ENCODE measurements around the gene GLRA2. TPM values are rescaled to one million over a fixed set of nuclear protein-coding genes. Genes with fewer than 3 reads are reported as not detected.

GLRA2 gene
- total and polyA plus RNA-seq, 2 of the 13 experiments (the other 11 are each of a cell fraction or from before 2014, with no cell fraction given), result not detected

DNA sequence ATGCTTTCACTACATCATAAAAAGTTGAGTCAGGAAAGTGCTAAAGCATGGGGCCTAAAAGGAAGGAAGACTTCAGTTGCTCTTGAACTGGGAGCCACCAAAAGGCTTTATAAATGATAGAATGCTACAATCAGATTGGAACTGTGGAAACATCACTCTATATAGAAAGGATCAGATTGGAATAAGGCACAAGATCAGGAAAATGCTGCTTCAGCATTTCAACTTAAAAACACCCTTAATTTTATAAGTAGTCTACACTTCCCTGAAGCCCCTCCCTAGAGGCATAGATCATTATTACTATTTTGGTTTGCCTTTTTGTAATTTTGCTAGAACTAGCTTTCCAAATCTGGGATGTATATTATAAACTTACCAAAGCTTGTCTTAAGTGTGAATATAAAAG, 172.8 kb downstream of the GLRA2 start:
- Histone ChIP-seq H3K79me2 (ENCODE audit: insufficient read depth, low read length) (no peaks in the 10 kb centered on the region), H3K27me3 (ENCODE audit: control insufficient read depth in 1 of 2, insufficient read depth in 2 of 2, low read length in 2 of 2) (no peaks in the 10 kb centered on the region), H3K36me3 (replicated peaks in 1 of 2; ENCODE audit: control insufficient read depth in 1 of 2, insufficient read depth in 2 of 2, low read length in 2 of 2) (no peaks in the 10 kb centered on the region), H4K20me1 (ENCODE audit: insufficient read depth, low read length) (no peaks in the 10 kb centered on the region), H3K9me3 (ENCODE audit: low read length) (no peaks in the 10 kb centered on the region), H3K4me1 (ENCODE audit: insufficient read depth, low read length) (no peaks in the 10 kb centered on the region), H3K27ac (ENCODE audit: extremely low read length, insufficient read depth, low read length) (no peak overlapping the region), H2AFZ (ENCODE audit: low read length) (no peak overlapping the region), H3K4me3 (replicated peaks in 1 of 3; ENCODE audit: insufficient read depth in 1 of 3, low read depth in 2 of 3, low read length in 3 of 3) (no peak overlapping the region), H3K4me2 (ENCODE audit: low read depth, low read length) (no peak overlapping the region), H3K9ac (ENCODE audit: insufficient read depth, low read depth, low read length) (no peak overlapping the region)
- in situ Hi-C loops (cut with HindIII; ENCODE audit: extremely low pct_ligation_motif_present, low pct_unique_long_range_greater_than_20kb) (no loop called here), intact Hi-C loops (cut with micrococcal nuclease; ENCODE audit: unreplicated experiment) (no loop called here)
- no peak for TF ChIP-seq BORCS8-MEF2B (CRISPR knock-in tag; IDR thresholded peaks at IDR 0.05)
- TF ChIP-seq ZNF256 (CRISPR knock-in tag; conservative IDR thresholded peaks at IDR 0.05), result no peak
- peak; percentile 30; the same call in 1 of the 2 replicates for TF ChIP-seq MAFF (IDR thresholded peaks at IDR 0.05; ENCODE audit: low read depth, low read length)
- TF ChIP-seq POLR2AphosphoS5 (IDR thresholded peaks at IDR 0.05; ENCODE audit: low read depth, low read length), result no peak
- no peak for TF ChIP-seq ARID2 (CRISPR knock-in tag; IDR thresholded peaks at IDR 0.05; ENCODE audit: borderline replicate concordance)
- TF ChIP-seq ZNF143 (CRISPR knock-in tag; IDR thresholded peaks at IDR 0.05), result no peak
- TF ChIP-seq DDIT3 (CRISPR knock-in tag; IDR thresholded peaks at IDR 0.05), result no peak
- TF ChIP-seq, protein P1, sequence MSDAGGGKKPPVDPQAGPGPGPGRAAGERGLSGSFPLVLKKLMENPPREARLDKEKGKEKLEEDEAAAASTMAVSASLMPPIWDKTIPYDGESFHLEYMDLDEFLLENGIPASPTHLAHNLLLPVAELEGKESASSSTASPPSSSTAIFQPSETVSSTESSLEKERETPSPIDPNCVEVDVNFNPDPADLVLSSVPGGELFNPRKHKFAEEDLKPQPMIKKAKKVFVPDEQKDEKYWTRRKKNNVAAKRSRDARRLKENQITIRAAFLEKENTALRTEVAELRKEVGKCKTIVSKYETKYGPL (CRISPR knock-in tag; IDR thresholded peaks at IDR 0.05), result no peak
- no peak for TF ChIP-seq ZNF496 (CRISPR knock-in tag; IDR thresholded peaks at IDR 0.05; ENCODE audit: insufficient replicate concordance)
- no peak for TF ChIP-seq ZNF460 (CRISPR knock-in tag; IDR thresholded peaks at IDR 0.05; ENCODE audit: borderline replicate concordance)
- TF ChIP-seq DMAP1 (CRISPR knock-in tag; IDR thresholded peaks at IDR 0.05), result no peak
- TF ChIP-seq MAFK (conservative IDR thresholded peaks at IDR 0.05 in 1 of 2, IDR thresholded peaks at IDR 0.05 in 1 of 2; ENCODE audit: low read length in 2 of 2), result peak; percentile 51 to 71; a peak in 2 of 4 replicates
- TF ChIP-seq GATA4 (IDR thresholded peaks at IDR 0.05; ENCODE audit: borderline replicate concordance, low read depth), result no peak
- TF ChIP-seq NFE2L2 (IDR thresholded peaks at IDR 0.05; ENCODE audit: low read length), result no peak
- TF ChIP-seq PAWR (CRISPR knock-in tag; IDR thresholded peaks at IDR 0.05; ENCODE audit: borderline replicate concordance), result no peak
- TF ChIP-seq SRSF1 (optimal IDR thresholded peaks at IDR 0.05; ENCODE audit: low read depth, low read length), result no peak
- TF ChIP-seq MAFG (CRISPR knock-in tag; IDR thresholded peaks at IDR 0.05), result no peak
- FAIRE-seq (no peak), DNase-seq (ENCODE audit: low spot score) (no peak), ATAC-seq (no peak)
- no TSS peak for BruUV-seq (replicated peaks)
- ChIA-PET POLR2A (no interaction called here), CTCF (ENCODE audit: low intra/inter-chr PET ratio, low total read pairs) (no interaction called here)
